ENCODE data around the gene CYBB. TPM values are rescaled to one million over a fixed set of nuclear protein-coding genes. Genes with fewer than 3 reads are reported as not detected.

The CYBB gene
- 0.08 TPM in 1 of 2 replicates, not detected in the other for polyA plus RNA-seq

DNA sequence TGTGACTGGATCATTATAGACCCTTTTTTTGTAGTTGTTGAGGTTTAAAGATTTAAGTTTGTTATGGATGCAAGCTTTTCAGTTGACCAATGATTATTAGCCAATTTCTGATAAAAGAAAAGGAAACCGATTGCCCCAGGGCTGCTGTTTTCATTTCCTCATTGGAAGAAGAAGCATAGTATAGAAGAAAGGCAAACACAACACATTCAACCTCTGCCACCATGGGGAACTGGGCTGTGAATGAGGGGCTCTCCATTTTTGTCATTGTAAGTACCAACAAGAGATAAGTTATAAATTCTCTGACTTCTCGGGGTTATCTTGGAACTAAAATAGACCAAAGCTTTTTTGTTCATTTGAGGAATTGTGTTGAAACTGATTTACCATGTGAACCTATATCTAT is at the start of gene CYBB:
CYBB (plus strand) TSS at position 203 of the 400 bp plus-strand sequence; CDS start at position 222, 19 bp downstream.

GRCh38 chrX:37846934-37847732 is 67.3 kb downstream of the CYBB start, which contains the start of gene DYNLT3:
Gene DYNLT3, minus strand, starts transcription at chrX:37847571. Its CDS starts 61 bp downstream, at chrX:37847510.

Other genes with a start within 250 kb of the CYBB start
- gene LANCL3, start 208.4 kb upstream of the CYBB start, polyA plus RNA-seq, result 0.22 and 0.29 TPM in 2 replicates
- 8.1 and 9.0 TPM in 2 replicates for gene XK, start 94.3 kb upstream of the CYBB start, polyA plus RNA-seq
- gene DYNLT3, start 67.5 kb downstream of the CYBB start, polyA plus RNA-seq, result 43.7 and 57.1 TPM in 2 replicates
- 0.12 TPM in 1 of 2 replicates, not detected in the other for gene SYTL5, start 226.5 kb downstream of the CYBB start, polyA plus RNA-seq